Upper lobe of left lung (tissue), 6 donors: ENCODE results near the gene DAPK1. TPM values are rescaled to one million over a fixed set of nuclear protein-coding genes. Genes with fewer than 3 reads are reported as not detected.

Experiments used
- ATAC-seq, 2 donors: fragments of 200-7000 bp; cut with Tn5 transposase; one replicate each; pipeline ENCODE4 v1.9.1; 2022; ENCODE audit warnings: mild to moderate bottlenecking in 2 of 2, moderate library complexity in 2 of 2; ENCODE audit not compliant: low FRiP score in 2 of 2
- DNase-seq, 2 donors: peaks; one replicate each; pipeline ENCODE4 v3.0.0-alpha.2; 2019 to 2020
- H3K27ac ChIP-seq, 4 donors: fragments of 200-600 bp; sonication (generic); one replicate each; pipeline ENCODE4 v1.5.1; 2016 to 2019
- H3K27me3 ChIP-seq, 4 donors: fragments of 200-600 bp; sonication (generic); one replicate each; pipeline ENCODE4 v1.5.1; 2017 to 2019
- H3K36me3 ChIP-seq, 4 donors: fragments of 200-600 bp; sonication (generic); one replicate each; pipeline ENCODE4 v1.5.1; 2016 to 2019
- H3K4me1 ChIP-seq, 4 donors: fragments of 200-600 bp; sonication (generic); one replicate each; pipeline ENCODE4 v1.5.1; 2018 to 2019
- H3K4me3 ChIP-seq, 4 donors: fragments of 200-600 bp; sonication (generic); one replicate each; pipeline ENCODE4 v1.5.1; 2017 to 2019; ENCODE audit warnings: mild to moderate bottlenecking in 2 of 4, moderate library complexity in 1 of 4
- H3K9me3 ChIP-seq, 4 donors: fragments of 200-600 bp; sonication (generic); one replicate each; pipeline ENCODE4 v1.5.1; 2018 to 2019
- EP300 ChIP-seq, 4 donors: sonication (generic); formaldehyde crosslinking; IDR thresholded peaks; one replicate each; pipeline ENCODE4 v1.5.1; 2017; ENCODE audit warnings: antibody characterized with exemption in 4 of 4, control low read depth in 2 of 4
- POLR2A ChIP-seq, 4 donors: fragments of 450-650 bp; IDR thresholded peaks; one replicate each; pipeline ENCODE4 v1.5.1; 2016 to 2017; ENCODE audit warnings: antibody characterized with exemption in 4 of 4, mild to moderate bottlenecking in 2 of 4
- POLR2AphosphoS5 ChIP-seq, 2 donors: sonication (generic); formaldehyde crosslinking; IDR thresholded peaks; one replicate each; pipeline ENCODE4 v1.5.1; 2017; ENCODE audit warnings: antibody characterized with exemption in 2 of 2
- WGBS, 2 donors: methylation state at CpG; one replicate each; pipeline ENCODE4 v1.1.5; 2017 to 2018; 5-methylcytosine and 5-hydroxymethylcytosine counted together
- total RNA-seq, 6 donors: library from RNA; depleted of rRNA in 4 of 6; stranded (reverse); fragments of >200 nt in 4 of 6; gene quantifications; one replicate each; pipeline versions ENCODE4 v1.1.0 to v1.2.1, GENCODE V29; 2016 to 2021
- TF ChIP-seq, protein P1 (sequence below), 6 experiments: fragments of 450-650 bp in 4 of 6; fragments of 200-600 bp in 2 of 6; sonication (generic) in 2 of 6; IDR thresholded peaks; one replicate each; pipeline ENCODE4 v1.5.1; 2016 to 2019; ENCODE audit warnings: antibody characterized with exemption in 6 of 6
- donor health status: DM: no; HTN: no; CAD: no; lungs with moderate emphysema.
- donor health status: DM: no; HTN: yes; CAD: no; lungs with severe emphysema.

The DAPK1 gene
- total RNA-seq, 6 donors from 2014 or later, result 125 to 334 (median 213) TPM

GRCh38 chr9:87568401-87568800 is 70.7 kb downstream of the DAPK1 start:
- no peaks in the 10 kb centered on the region for H3K27me3 ChIP-seq
- no peaks in the 10 kb centered on the region for H3K36me3 ChIP-seq
- no peak overlapping the region for H3K4me3 ChIP-seq
- no peak for TF ChIP-seq EP300 (IDR thresholded peaks at IDR 0.05)
- TF ChIP-seq, protein P1, sequence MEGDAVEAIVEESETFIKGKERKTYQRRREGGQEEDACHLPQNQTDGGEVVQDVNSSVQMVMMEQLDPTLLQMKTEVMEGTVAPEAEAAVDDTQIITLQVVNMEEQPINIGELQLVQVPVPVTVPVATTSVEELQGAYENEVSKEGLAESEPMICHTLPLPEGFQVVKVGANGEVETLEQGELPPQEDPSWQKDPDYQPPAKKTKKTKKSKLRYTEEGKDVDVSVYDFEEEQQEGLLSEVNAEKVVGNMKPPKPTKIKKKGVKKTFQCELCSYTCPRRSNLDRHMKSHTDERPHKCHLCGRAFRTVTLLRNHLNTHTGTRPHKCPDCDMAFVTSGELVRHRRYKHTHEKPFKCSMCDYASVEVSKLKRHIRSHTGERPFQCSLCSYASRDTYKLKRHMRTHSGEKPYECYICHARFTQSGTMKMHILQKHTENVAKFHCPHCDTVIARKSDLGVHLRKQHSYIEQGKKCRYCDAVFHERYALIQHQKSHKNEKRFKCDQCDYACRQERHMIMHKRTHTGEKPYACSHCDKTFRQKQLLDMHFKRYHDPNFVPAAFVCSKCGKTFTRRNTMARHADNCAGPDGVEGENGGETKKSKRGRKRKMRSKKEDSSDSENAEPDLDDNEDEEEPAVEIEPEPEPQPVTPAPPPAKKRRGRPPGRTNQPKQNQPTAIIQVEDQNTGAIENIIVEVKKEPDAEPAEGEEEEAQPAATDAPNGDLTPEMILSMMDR (IDR thresholded peaks at IDR 0.05), result no peak
- no peak for TF ChIP-seq POLR2AphosphoS5 (IDR thresholded peaks at IDR 0.05)
- TF ChIP-seq POLR2A (IDR thresholded peaks at IDR 0.05), result no peak
- ATAC-seq, result no peak
- H3K4me1 ChIP-seq, result peaks cover 17 to 65% (median 38%) of the 10 kb centered on the region in 4 donors
- no peak for DNase-seq
- WGBS, 2 donors, result 69 to 100% methylated on average over 3 of the region's 3 CpGs
- no peaks in the 10 kb centered on the region for H3K9me3 ChIP-seq
- peak overlapping the region in 3 of 4 donors; percentile 32 to 72 (median 59) for H3K27ac ChIP-seq

GRCh38 chr9:87569008-87569509 is 71.4 kb downstream of the DAPK1 start:
- Histone ChIP-seq H3K27me3 (no peaks in the 10 kb centered on the region), H3K4me3 (no peak overlapping the region), H3K27ac (peak overlapping the region; percentile 32 to 72 (median 58)), H3K36me3 (no peaks in the 10 kb centered on the region), H3K9me3 (no peaks in the 10 kb centered on the region), H3K4me1 (peaks cover 17 to 61% (median 35%) of the 10 kb centered on the region in 4 donors)
- TF ChIP-seq, protein P1 (IDR thresholded peaks at IDR 0.05), result no peak
- TF ChIP-seq POLR2A (IDR thresholded peaks at IDR 0.05) (no peak), POLR2AphosphoS5 (IDR thresholded peaks at IDR 0.05) (no peak), EP300 (IDR thresholded peaks at IDR 0.05) (no peak)
- 58 to 70% methylated on average over 6 of the region's 6 CpGs for WGBS, 2 donors
- DNase-seq (no peak), ATAC-seq (no peak)

- DNase-seq (no peak), ATAC-seq (peak in 1 of 2 donors; percentile 43)
- H3K9me3 ChIP-seq, result no peaks in the 10 kb centered on the region
- peaks cover 17 to 56% (median 35%) of the 10 kb centered on the region in 4 donors for H3K4me1 ChIP-seq
- 3 to 6% methylated on average over 5 of the region's 5 CpGs for WGBS, 2 donors
- no peak overlapping the region for H3K4me3 ChIP-seq
- peak overlapping the region; percentile 32 to 72 (median 58) for H3K27ac ChIP-seq
- no peak for TF ChIP-seq POLR2AphosphoS5 (IDR thresholded peaks at IDR 0.05)
- no peak for TF ChIP-seq EP300 (IDR thresholded peaks at IDR 0.05)
- no peak for TF ChIP-seq POLR2A (IDR thresholded peaks at IDR 0.05)
- TF ChIP-seq, protein P1 (IDR thresholded peaks at IDR 0.05), result no peak
- H3K27me3 ChIP-seq, result no peaks in the 10 kb centered on the region
- H3K36me3 ChIP-seq, result no peaks in the 10 kb centered on the region
Observed at GRCh38 chr9:87569518-87569917, 71.9 kb downstream of the DAPK1 start.

DNA sequence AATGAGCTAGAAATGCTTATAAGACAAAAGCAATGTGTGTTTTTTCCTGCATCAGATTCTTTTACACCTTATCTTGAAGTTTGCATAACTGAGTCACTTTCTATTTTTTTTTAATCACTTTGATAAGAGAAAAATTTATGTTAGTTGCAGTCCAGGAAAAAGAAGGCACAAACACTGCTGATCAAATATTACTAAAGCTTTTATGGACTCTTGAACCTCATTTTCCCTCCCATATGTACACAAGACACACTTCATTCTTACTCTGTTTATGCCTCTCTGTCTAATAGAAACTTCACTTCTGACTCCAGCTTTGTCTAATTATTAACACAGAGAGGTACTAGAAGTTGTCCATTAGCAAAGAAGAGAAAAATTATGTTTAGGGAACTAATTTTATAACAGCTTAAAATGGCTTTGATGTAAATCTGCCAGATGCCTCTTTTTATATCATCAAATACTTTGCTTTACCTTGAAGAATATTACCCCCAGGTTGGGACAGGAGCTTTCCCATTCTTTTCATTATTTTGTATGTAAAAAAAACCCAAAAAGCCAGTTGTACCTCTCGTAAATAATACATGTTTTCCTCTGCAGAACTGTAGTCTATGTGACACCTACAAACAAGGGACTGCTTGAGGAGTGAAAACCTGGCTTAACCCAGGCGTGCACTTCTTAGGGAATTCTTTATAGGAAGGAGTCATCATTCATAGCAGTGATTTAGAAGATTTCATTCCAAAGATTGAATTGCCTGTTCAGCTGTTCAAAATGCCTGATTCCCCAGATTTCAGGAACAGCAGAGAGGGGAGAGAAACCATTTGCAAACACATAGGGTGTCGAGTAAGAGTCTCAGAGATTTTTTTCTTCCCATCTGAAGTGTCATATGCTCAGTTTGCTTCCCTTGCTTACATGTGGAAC is 72.6 kb downstream of the DAPK1 start:
- Histone ChIP-seq H3K27ac (peak overlapping the region; percentile 46 to 72 (median 61)), H3K4me3 (no peak overlapping the region), H3K27me3 (no peaks in the 10 kb centered on the region), H3K36me3 (no peaks in the 10 kb centered on the region), H3K9me3 (no peaks in the 10 kb centered on the region), H3K4me1 (peaks cover 17 to 56% (median 33%) of the 10 kb centered on the region in 4 donors)
- 36 to 69% methylated on average over 3 of the region's 3 CpGs for WGBS, 2 donors
- DNase-seq (no peak), ATAC-seq (peak; percentile 39 to 87)
- TF ChIP-seq POLR2A (IDR thresholded peaks at IDR 0.05) (no peak), EP300 (IDR thresholded peaks at IDR 0.05) (peak in 2 of 4 donors; percentile 3 to 66)

DNA sequence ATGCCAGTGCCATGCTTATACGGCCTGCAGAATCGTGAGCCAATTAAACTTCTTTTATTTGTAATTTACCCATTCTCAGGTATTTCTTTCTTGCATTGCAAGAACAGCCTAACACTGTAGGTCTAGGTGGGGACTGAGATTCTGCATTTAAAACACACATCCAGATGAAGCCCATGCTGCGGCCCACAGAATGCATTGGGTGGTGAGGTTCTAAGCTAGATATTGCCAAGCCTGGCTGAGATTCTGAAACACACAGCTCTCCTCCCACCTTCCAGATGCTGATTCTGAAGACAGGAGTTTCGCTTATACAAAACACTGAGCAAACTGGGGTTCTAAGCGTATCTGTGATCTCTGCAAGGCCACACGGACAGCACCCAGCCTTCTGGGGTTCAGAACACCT is 75.1 kb downstream of the DAPK1 start:
- ATAC-seq (no peak), DNase-seq (no peak)
- H3K27ac ChIP-seq, result peak overlapping the region in 3 of 4 donors; percentile 28 to 50 (median 32)
- H3K4me1 ChIP-seq, result peaks cover 14 to 50% (median 33%) of the 10 kb centered on the region in 4 donors
- H3K4me3 ChIP-seq, result no peak overlapping the region
- no peak for TF ChIP-seq POLR2A (IDR thresholded peaks at IDR 0.05)
- TF ChIP-seq, protein P1 (IDR thresholded peaks at IDR 0.05), result no peak
- no peaks in the 10 kb centered on the region for H3K9me3 ChIP-seq
- H3K36me3 ChIP-seq, result no peaks in the 10 kb centered on the region
- WGBS, 2 donors, result 91 to 92% methylated on average over 6 of the region's 6 CpGs
- no peaks in the 10 kb centered on the region for H3K27me3 ChIP-seq
